H1 (cell line): Measurements from ENCODE around the gene PF4V1. TPM values are rescaled to one million over a fixed set of nuclear protein-coding genes. Genes with fewer than 3 reads are reported as not detected.

Experiments used
- CTCF ChIA-PET: fragments of 300-600 bp; sonication (Branson Sonifier 250); formaldehyde crosslinking; loops from one replicate; lab custom pipeline; 2021; ENCODE audit not compliant: partially characterized antibody; lab: Charles Lee
- POLR2A ChIA-PET: fragments of 300-600 bp; sonication (Branson Sonifier 250); formaldehyde crosslinking; loops from one replicate; lab custom pipeline; 2021; ENCODE audit warnings: inconsistent platforms; ENCODE audit not compliant: partially characterized antibody; lab: Charles Lee
- DNase-seq, 2 experiments: peaks; one replicate each; pipeline versions ENCODE4 v3.0.0 to v3.0.0-alpha.2; 2010 to 2022; ENCODE audit warnings: low spot score in 2 of 2, low read depth in 1 of 2, mixed read lengths in 1 of 2
- FAIRE-seq: peaks from 2 replicates; lab custom pipeline; 2011; peaks lifted over from hg19 to GRCh38; lab: Jason Lieb, UNC
- H2AFZ ChIP-seq: 2 replicates; pipeline ENCODE4 v1.8.1; 2012; ENCODE audit warnings: low read length, inconsistent platforms
- H2AK5ac ChIP-seq: 2 replicates; pipeline ENCODE4 v1.6.1; 2013; ENCODE audit warnings: low read depth, low read length
- H2BK120ac ChIP-seq: replicated peaks from 2 replicates; pipeline ENCODE3; 2013; ENCODE audit warnings: low read depth, low read length, inconsistent platforms
- H2BK12ac ChIP-seq: 2 replicates; pipeline ENCODE4 v1.6.1; 2013; ENCODE audit warnings: low read depth, low read length
- H2BK15ac ChIP-seq: 2 replicates; pipeline ENCODE4 v1.6.1; 2013; ENCODE audit warnings: low read length
- H2BK20ac ChIP-seq: 2 replicates; pipeline ENCODE4 v1.6.1; 2013; ENCODE audit warnings: low read length
- H2BK5ac ChIP-seq: 2 replicates; pipeline ENCODE4 v1.6.1; 2013; ENCODE audit warnings: low read depth, low read length
- H3K14ac ChIP-seq: 2 replicates; pipeline ENCODE4 v1.6.1; 2013; ENCODE audit warnings: inconsistent platforms; ENCODE audit not compliant: insufficient read length
- H3K18ac ChIP-seq: 2 replicates; pipeline ENCODE4 v1.6.1; 2013; ENCODE audit warnings: low read length; ENCODE audit errors: extremely low read depth
- H3K23ac ChIP-seq: 2 replicates; pipeline ENCODE4 v1.6.1; 2013; ENCODE audit warnings: inconsistent platforms; ENCODE audit not compliant: insufficient read length
- H3K23me2 ChIP-seq: 2 replicates; pipeline ENCODE4 v1.6.1; 2013; ENCODE audit warnings: low read depth, low read length
- H3K27ac ChIP-seq: 2 replicates; pipeline ENCODE4 v1.6.1; 2011; ENCODE audit warnings: low read depth, low read length, inconsistent platforms
- H3K27me3 ChIP-seq, 4 experiments: replicated peaks in 1 of 4; 1 replicate in 1 of 4; 2 replicates in 3 of 4; pipeline versions ENCODE4 v1.6.1 to v1.8.1; 2011 to 2013; ENCODE audit warnings: low read length in 3 of 4, mild to moderate bottlenecking in 3 of 4, inconsistent platforms in 2 of 4, mixed read lengths in 2 of 4, moderate library complexity in 1 of 4; ENCODE audit not compliant: control insufficient read depth in 3 of 4, insufficient read depth in 3 of 4; ENCODE audit errors: extremely low read depth in 1 of 4
- H3K36me3 ChIP-seq, 4 experiments: 2 replicates each; pipeline versions ENCODE4 v1.6.1 to v1.8.1; 2011 to 2013; ENCODE audit warnings: mild to moderate bottlenecking in 4 of 4, low read length in 3 of 4, moderate library complexity in 2 of 4, control low read depth in 1 of 4, inconsistent platforms in 1 of 4; ENCODE audit not compliant: insufficient read depth in 4 of 4, control insufficient read depth in 2 of 4
- H3K4ac ChIP-seq: replicated peaks from 2 replicates; pipeline ENCODE3; 2013; ENCODE audit warnings: low read length, low read depth, mixed read lengths, inconsistent platforms; ENCODE audit not compliant: insufficient read length
- H3K4me1 ChIP-seq, 4 experiments: replicated peaks in 1 of 4; 1 replicate in 1 of 4; 2 replicates in 3 of 4; pipeline versions ENCODE4 v1.6.1 to v1.8.1; 2011 to 2013; ENCODE audit warnings: low read length in 3 of 4, inconsistent platforms in 2 of 4, mixed read lengths in 1 of 4; ENCODE audit not compliant: insufficient read depth in 4 of 4, control insufficient read depth in 3 of 4
- H3K4me2 ChIP-seq, 2 experiments: 2 replicates each; pipeline versions ENCODE4 v1.6.1 to v1.8.1; 2011 to 2013; ENCODE audit warnings: low read depth in 2 of 2, low read length in 2 of 2, control low read depth in 1 of 2, inconsistent platforms in 1 of 2, mild to moderate bottlenecking in 1 of 2; ENCODE audit not compliant: insufficient read depth in 1 of 2
- H3K4me3 ChIP-seq, 4 experiments: fragments of 200-600, 300-600 bp in 1 of 4; sonication (generic), shearing (Covaris generic), sonication (Bioruptor Twin) in 1 of 4; 2 replicates each; pipeline versions ENCODE4 v1.5.1 to v1.8.1; 2011 to 2016; ENCODE audit warnings: low read length in 4 of 4, low read depth in 3 of 4, control low read depth in 2 of 4, inconsistent platforms in 2 of 4, mild to moderate bottlenecking in 2 of 4, mixed read lengths in 1 of 4, moderate library complexity in 1 of 4; ENCODE audit not compliant: insufficient read depth in 2 of 4; ENCODE audit errors: extremely low read depth in 1 of 4
- H3K56ac ChIP-seq: replicated peaks from 2 replicates; pipeline ENCODE3; 2013; ENCODE audit warnings: low read depth, mild to moderate bottlenecking, mixed read lengths, low read length, inconsistent platforms; ENCODE audit not compliant: insufficient read length
- H3K79me1 ChIP-seq: 2 replicates; pipeline ENCODE4 v1.6.1; 2013; ENCODE audit warnings: low read depth, low read length, control low read depth
- H3K79me2 ChIP-seq, 2 experiments: 2 replicates each; pipeline versions ENCODE4 v1.6.1 to v1.8.1; 2012 to 2013; ENCODE audit warnings: low read length in 2 of 2, mild to moderate bottlenecking in 2 of 2, inconsistent platforms in 1 of 2; ENCODE audit not compliant: insufficient read depth in 2 of 2, control insufficient read depth in 1 of 2
- H3K9ac ChIP-seq, 4 experiments: replicated peaks in 1 of 4; 1 replicate in 1 of 4; 2 replicates in 3 of 4; pipeline versions ENCODE4 v1.6.1 to v1.8.1; 2011 to 2013; ENCODE audit warnings: low read depth in 3 of 4, low read length in 3 of 4, control low read depth in 2 of 4, mild to moderate bottlenecking in 2 of 4, moderate library complexity in 2 of 4, inconsistent platforms in 1 of 4; ENCODE audit errors: extremely low read depth in 1 of 4
- H3K9me3 ChIP-seq, 2 experiments: 2 replicates each; pipeline versions ENCODE4 v1.6.1 to v1.8.1; 2012 to 2013; ENCODE audit warnings: mild to moderate bottlenecking in 2 of 2, moderate library complexity in 2 of 2, control low read depth in 1 of 2, inconsistent platforms in 1 of 2, low read depth in 1 of 2, low read length in 1 of 2, mixed read lengths in 1 of 2; ENCODE audit not compliant: insufficient read depth in 2 of 2
- H4K20me1 ChIP-seq, 2 experiments: replicated peaks in 1 of 2; 2 replicates each; pipeline versions ENCODE3 to v1.8.1; 2011 to 2013; ENCODE audit warnings: inconsistent platforms in 2 of 2, low read length in 2 of 2, mild to moderate bottlenecking in 1 of 2; ENCODE audit not compliant: insufficient read depth in 2 of 2, control insufficient read depth in 1 of 2
- H4K5ac ChIP-seq: 2 replicates; pipeline ENCODE4 v1.6.1; 2013; ENCODE audit warnings: low read length, low read depth, mixed read lengths, inconsistent platforms; ENCODE audit not compliant: insufficient read length
- H4K8ac ChIP-seq: 2 replicates; pipeline ENCODE4 v1.8.0; 2013; ENCODE audit warnings: mild to moderate bottlenecking, moderate library complexity, low read length, inconsistent platforms; ENCODE audit not compliant: insufficient read depth; ENCODE audit errors: extremely low read depth
- H4K91ac ChIP-seq: replicated peaks from 2 replicates; pipeline ENCODE3; 2013; ENCODE audit warnings: low read length, mixed read lengths, inconsistent platforms; ENCODE audit not compliant: insufficient read length
- CEBPB ChIP-seq: IDR thresholded peaks from 2 replicates; pipeline ENCODE4 v1.6.1; 2012; ENCODE audit warnings: low read depth, low read length
- E2F6 ChIP-seq: IDR thresholded peaks from 2 replicates; pipeline ENCODE4 v1.6.1; 2012; ENCODE audit warnings: inconsistent platforms
- GABPA ChIP-seq: IDR thresholded peaks from 2 replicates; pipeline ENCODE4 v1.6.1; 2011; ENCODE audit warnings: mild to moderate bottlenecking, low read length, moderate library complexity, borderline replicate concordance; ENCODE audit not compliant: insufficient read depth
- NANOG ChIP-seq: IDR thresholded peaks from 2 replicates; pipeline ENCODE4 v1.6.1; 2011; ENCODE audit warnings: low read length, low read depth, mild to moderate bottlenecking, inconsistent platforms; ENCODE audit not compliant: insufficient read depth, poor library complexity, severe bottlenecking
- RAD21 ChIP-seq, 2 experiments: IDR thresholded peaks in 1 of 2; conservative IDR thresholded peaks in 1 of 2; 2 replicates each; pipeline ENCODE4 v1.6.1; 2011; ENCODE audit warnings: low read depth in 2 of 2, low read length in 2 of 2, improper control_type of control experiment in 1 of 2, inconsistent platforms in 1 of 2, mild to moderate bottlenecking in 1 of 2, moderate library complexity in 1 of 2
- SP2 ChIP-seq: IDR thresholded peaks from 2 replicates; pipeline ENCODE4 v1.6.1; 2012; ENCODE audit warnings: mild to moderate bottlenecking, low read length, inconsistent platforms
- TAF1 ChIP-seq: IDR thresholded peaks from 2 replicates; pipeline ENCODE4 v1.6.1; 2011; ENCODE audit warnings: mild to moderate bottlenecking, low read depth, low read length
- ZNF274 ChIP-seq: IDR thresholded peaks from 2 replicates; pipeline ENCODE4 v1.7.0; 2012; ENCODE audit warnings: low read length, borderline replicate concordance; ENCODE audit errors: extremely low read depth
- WGBS, 2 experiments: shearing (Covaris generic) in 1 of 2; methylation state at CpG; one replicate each; pipeline versions ENCODE4 v1.1.6 to v1.1.7; 2013 to 2015; ENCODE audit warnings: low lambda C conversion rate in 2 of 2, mixed read lengths in 2 of 2, inconsistent platforms in 1 of 2, low coverage in 1 of 2, missing lambda C conversion rate in 1 of 2; ENCODE audit not compliant: insufficient replicate concordance in 2 of 2, insufficient coverage in 1 of 2, insufficient read length in 1 of 2; ENCODE audit errors: extremely low coverage in 1 of 2, missing lambda C conversion rate in 1 of 2; 5-methylcytosine and 5-hydroxymethylcytosine counted together
- polyA plus RNA-seq, 7 experiments: library from polyadenylated mRNA; depleted of rRNA in 3 of 7; stranded (reverse) in 5 of 7; unstranded in 2 of 7; fragments of >200 nt in 5 of 7; fragments of 200-250 nt in 2 of 7; gene quantifications; 1 replicate in 5 of 7; 2 replicates in 1 of 7; 4 replicates in 1 of 7; pipeline versions ENCODE4 v1.2.1 to v1.2.3, GENCODE V29; 2011 to 2013; ENCODE audit warnings: missing spikeins in 2 of 7, mixed read lengths in 2 of 7
- total RNA-seq: library from RNA; stranded (reverse); fragmentation: NEBNext Ultra II Directional; extraction: Animal tissue kit (Norgen Biotek cat#: 25700); gene quantifications from 2 replicates; pipeline ENCODE4 v1.2.1, GENCODE V29; 2021

The PF4V1 gene
- total and polyA plus RNA-seq, 2 of the 8 experiments (the other 6 are each of a cell fraction or from before 2014, with no cell fraction given) = not detected

GRCh38 chr4:73821325-73821724, 31.8 kb upstream of the PF4V1 start:
- no peak overlapping the region for H4K5ac ChIP-seq
- H3K18ac ChIP-seq = no peak overlapping the region
- H2AK5ac ChIP-seq = no peak overlapping the region
- H2BK5ac ChIP-seq = no peak overlapping the region
- H4K8ac ChIP-seq = no peak overlapping the region
- DNase-seq (no peak), FAIRE-seq (no peak)
- H3K9ac ChIP-seq = no peak overlapping the region
- CTCF ChIA-PET = interaction anchor here (0.6 to 1.4 kb wide), 2 partner anchors 18 to 402 kb away, joined by 3 to 4 read pairs; no protein-coding TSS in a partner anchor
- H3K36me3 ChIP-seq = no peaks in the 10 kb centered on the region
- WGBS, 2 experiments = 91% methylated on average over 4 of the region's 4 CpGs; no CpG with 5 or more reads in 1 of the 2 experiments
- no peak overlapping the region for H3K4me3 ChIP-seq
- H3K9me3 ChIP-seq = no peaks in the 10 kb centered on the region
- no peak overlapping the region for H2BK12ac ChIP-seq
- no peak overlapping the region for H3K23ac ChIP-seq
- no peak overlapping the region for H2BK120ac ChIP-seq
- no peak overlapping the region for H2AFZ ChIP-seq
- no peak overlapping the region for H3K27ac ChIP-seq
- H4K20me1 ChIP-seq = no peaks in the 10 kb centered on the region
- H2BK15ac ChIP-seq = no peak overlapping the region
- no peak overlapping the region for H3K4me2 ChIP-seq
- H4K91ac ChIP-seq = no peak overlapping the region
- H3K79me1 ChIP-seq = no peaks in the 10 kb centered on the region
- TF ChIP-seq TAF1 = no peak
- no peak for TF ChIP-seq CEBPB
- no peak for TF ChIP-seq ZNF274
- TF ChIP-seq NANOG = no peak
- no peak for TF ChIP-seq SP2
- TF ChIP-seq E2F6 = no peak
- TF ChIP-seq GABPA = no peak
- no peak for TF ChIP-seq RAD21 (IDR thresholded peaks at IDR 0.05 in 1 of 2, conservative IDR thresholded peaks at IDR 0.05 in 1 of 2; ENCODE audit: low read depth in 2 of 2, low read length in 2 of 2)
- no peak overlapping the region for H3K56ac ChIP-seq
- no peaks in the 10 kb centered on the region for H3K23me2 ChIP-seq
- H3K27me3 ChIP-seq = no peaks in the 10 kb centered on the region
- H3K4me1 ChIP-seq = no peaks in the 10 kb centered on the region
- no peak overlapping the region for H2BK20ac ChIP-seq
- POLR2A ChIA-PET = no interaction called here
- H3K4ac ChIP-seq = no peak overlapping the region
- H3K79me2 ChIP-seq = no peaks in the 10 kb centered on the region
- no peak overlapping the region for H3K14ac ChIP-seq
